ENCODE measurements around the gene ALOX5AP.

GRCh38 chr13:30704596-30704995, 30.7 kb upstream of the ALOX5AP start:
- TF ChIP-seq CTCF (IDR thresholded peaks at IDR 0.05; ENCODE audit: insufficient read depth, low read depth, low read length), result no peak
- TF ChIP-seq EZH2 (IDR thresholded peaks at IDR 0.05; ENCODE audit: insufficient read depth, low read length), result no peak

All from astrocyte (in vitro differentiated cells and primary cell).